Subcutaneous abdominal adipose tissue (tissue), 5 donors: ENCODE data around the gene RPS2.

Experiments used
- H3K27ac ChIP-seq: one replicate; pipeline ENCODE4 v1.7.0; 2013; ENCODE audit warnings: low read depth, mild to moderate bottlenecking, inconsistent platforms, low read length, moderate library complexity
- H3K27me3 ChIP-seq, 5 donors: one replicate each; pipeline ENCODE4 v1.7.0; 2013; ENCODE audit warnings: low read length in 5 of 5, inconsistent platforms in 1 of 5; ENCODE audit not compliant: control insufficient read depth in 5 of 5, insufficient read depth in 4 of 5
- H3K36me3 ChIP-seq, 5 donors: one replicate each; pipeline ENCODE4 v1.7.0; 2013; ENCODE audit warnings: low read length in 5 of 5; ENCODE audit not compliant: control insufficient read depth in 5 of 5, insufficient read depth in 5 of 5
- H3K4me1 ChIP-seq, 5 donors: one replicate each; pipeline ENCODE4 v1.7.0; 2013; ENCODE audit warnings: low read length in 5 of 5, mild to moderate bottlenecking in 3 of 5, moderate library complexity in 1 of 5; ENCODE audit not compliant: control insufficient read depth in 5 of 5, insufficient read depth in 5 of 5
- H3K4me3 ChIP-seq, 5 donors: one replicate each; pipeline ENCODE4 v1.7.0; 2013; ENCODE audit warnings: low read length in 5 of 5, low read depth in 1 of 5
- H3K9ac ChIP-seq, 5 donors: one replicate each; pipeline ENCODE4 v1.7.0; 2013; ENCODE audit warnings: low read length in 5 of 5, mild to moderate bottlenecking in 4 of 5, moderate library complexity in 3 of 5
- H3K9me3 ChIP-seq, 5 donors: one replicate each; pipeline ENCODE4 v1.7.0; 2013; ENCODE audit warnings: low read length in 5 of 5; ENCODE audit not compliant: control insufficient read depth in 5 of 5
- donor health status: healthy.
- donor health status: healthy.
- donor health status: healthy.
- donor health status: healthy.
- donor health status: healthy.

Gene RPS2

DNA sequence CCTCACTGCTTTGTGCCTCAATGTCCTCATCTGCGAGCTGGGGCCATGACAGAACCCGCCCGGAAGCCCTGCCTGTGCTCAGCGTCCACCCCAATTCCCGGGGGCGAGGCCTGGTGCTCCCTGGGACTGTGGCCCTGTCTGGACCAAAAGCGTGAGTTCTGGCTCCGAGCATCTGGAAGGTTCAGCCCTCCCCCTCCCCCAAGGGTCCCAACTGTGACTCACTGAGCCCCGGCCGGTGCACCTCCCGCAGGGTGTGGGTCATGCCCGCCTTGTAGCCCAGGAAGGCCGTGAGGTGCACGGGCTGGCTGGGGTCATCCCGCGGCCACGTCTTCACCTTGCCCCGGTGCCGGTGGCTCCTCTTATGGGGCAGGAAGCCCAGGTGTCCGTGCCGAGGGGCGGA, 10.9 kb downstream of the RPS2 start:
- no peaks in the 10 kb centered on the region for H3K36me3 ChIP-seq

DNA sequence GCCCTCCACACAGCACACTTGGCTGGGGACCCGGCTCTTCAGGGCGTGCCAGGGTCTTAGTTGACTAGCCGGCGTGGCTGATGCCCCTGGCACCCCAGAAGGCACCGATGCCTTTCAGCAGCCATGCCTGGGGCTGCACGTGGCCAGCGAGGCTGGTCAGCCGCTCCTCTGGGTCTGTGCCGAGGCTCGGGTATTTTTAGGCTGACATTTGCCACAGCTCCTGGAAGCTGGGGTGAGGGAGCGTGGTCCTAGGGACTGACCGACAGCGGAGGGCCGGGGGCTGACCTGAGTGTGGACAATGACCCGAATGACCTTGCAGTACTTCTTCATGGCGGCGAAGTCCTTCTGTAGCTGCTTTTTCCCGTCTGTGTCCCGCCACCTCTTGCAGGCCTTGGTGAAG, 14.1 kb downstream of the RPS2 start:
- no peaks in the 10 kb centered on the region for H3K9me3 ChIP-seq
- no peaks in the 10 kb centered on the region for H3K36me3 ChIP-seq
- H3K4me3 ChIP-seq: no peak overlapping the region
- no peak overlapping the region for H3K27ac ChIP-seq
- H3K9ac ChIP-seq: no peak overlapping the region
- H3K4me1 ChIP-seq: no peaks in the 10 kb centered on the region
- peaks cover 0 to 4% (median 0%) of the 10 kb centered on the region in 5 donors for H3K27me3 ChIP-seq

More for the DNA sequence above, 10.9 kb downstream of the RPS2 start:
- no peak overlapping the region for H3K27ac ChIP-seq
- H3K4me1 ChIP-seq: peaks cover 0 to 2% (median 1%) of the 10 kb centered on the region in 5 donors
- no peaks in the 10 kb centered on the region for H3K9me3 ChIP-seq
- H3K27me3 ChIP-seq: peaks cover 0 to 4% (median 0%) of the 10 kb centered on the region in 5 donors
- no peak overlapping the region for H3K4me3 ChIP-seq
- no peak overlapping the region for H3K9ac ChIP-seq

DNA sequence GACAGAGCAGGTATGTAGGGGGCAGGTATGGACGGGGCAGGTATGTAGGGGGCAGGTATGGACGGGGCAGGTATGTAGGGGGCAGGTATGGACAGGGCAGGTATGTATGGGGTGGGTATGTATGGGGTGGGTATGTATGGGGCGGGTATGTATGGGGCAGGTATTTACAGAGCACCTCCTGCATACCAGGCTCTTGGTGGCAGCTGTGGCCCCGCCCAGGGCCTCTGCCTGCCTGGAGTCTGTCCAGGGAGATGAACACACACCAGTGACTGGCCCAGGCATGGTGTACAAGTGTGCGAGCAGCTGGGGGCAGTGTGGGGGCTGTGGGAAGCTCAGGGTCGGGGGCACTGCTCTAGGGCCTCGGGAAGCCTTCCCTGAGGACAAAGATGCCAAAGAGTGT, 14.6 kb downstream of the RPS2 start:
- Histone ChIP-seq H3K27ac (no peak overlapping the region), H3K36me3 (no peaks in the 10 kb centered on the region), H3K9ac (no peak overlapping the region), H3K9me3 (no peaks in the 10 kb centered on the region), H3K27me3 (peaks cover 0 to 4% (median 0%) of the 10 kb centered on the region in 5 donors), H3K4me3 (no peak overlapping the region), H3K4me1 (no peaks in the 10 kb centered on the region)

- peaks cover 0 to 4% (median 0%) of the 10 kb centered on the region in 5 donors for H3K27me3 ChIP-seq
- H3K36me3 ChIP-seq: no peaks in the 10 kb centered on the region
- no peaks in the 10 kb centered on the region for H3K4me1 ChIP-seq
- H3K27ac ChIP-seq: no peak overlapping the region
- H3K4me3 ChIP-seq: no peak overlapping the region
- H3K9me3 ChIP-seq: no peaks in the 10 kb centered on the region
- no peak overlapping the region for H3K9ac ChIP-seq
Measured at GRCh38 chr16:1949507-1949906, 15.1 kb downstream of the RPS2 start.

- Histone ChIP-seq H3K9me3 (no peaks in the 10 kb centered on the region), H3K27me3 (no peaks in the 10 kb centered on the region), H3K36me3 (no peaks in the 10 kb centered on the region), H3K4me1 (peaks cover 0 to 18% (median 12%) of the 10 kb centered on the region in 5 donors), H3K4me3 (no peak overlapping the region), H3K9ac (no peak overlapping the region), H3K27ac (no peak overlapping the region)
Measured at GRCh38 chr16:1947369-1947670, 17.3 kb downstream of the RPS2 start.

GRCh38 chr16:1946495-1947368, 17.9 kb downstream of the RPS2 start:
- Histone ChIP-seq H3K4me1 (peaks cover 4 to 24% (median 18%) of the 10 kb centered on the region in 5 donors), H3K27me3 (no peaks in the 10 kb centered on the region), H3K36me3 (no peaks in the 10 kb centered on the region), H3K4me3 (no peak overlapping the region), H3K9ac (no peak overlapping the region), H3K27ac (no peak overlapping the region), H3K9me3 (no peaks in the 10 kb centered on the region)

DNA sequence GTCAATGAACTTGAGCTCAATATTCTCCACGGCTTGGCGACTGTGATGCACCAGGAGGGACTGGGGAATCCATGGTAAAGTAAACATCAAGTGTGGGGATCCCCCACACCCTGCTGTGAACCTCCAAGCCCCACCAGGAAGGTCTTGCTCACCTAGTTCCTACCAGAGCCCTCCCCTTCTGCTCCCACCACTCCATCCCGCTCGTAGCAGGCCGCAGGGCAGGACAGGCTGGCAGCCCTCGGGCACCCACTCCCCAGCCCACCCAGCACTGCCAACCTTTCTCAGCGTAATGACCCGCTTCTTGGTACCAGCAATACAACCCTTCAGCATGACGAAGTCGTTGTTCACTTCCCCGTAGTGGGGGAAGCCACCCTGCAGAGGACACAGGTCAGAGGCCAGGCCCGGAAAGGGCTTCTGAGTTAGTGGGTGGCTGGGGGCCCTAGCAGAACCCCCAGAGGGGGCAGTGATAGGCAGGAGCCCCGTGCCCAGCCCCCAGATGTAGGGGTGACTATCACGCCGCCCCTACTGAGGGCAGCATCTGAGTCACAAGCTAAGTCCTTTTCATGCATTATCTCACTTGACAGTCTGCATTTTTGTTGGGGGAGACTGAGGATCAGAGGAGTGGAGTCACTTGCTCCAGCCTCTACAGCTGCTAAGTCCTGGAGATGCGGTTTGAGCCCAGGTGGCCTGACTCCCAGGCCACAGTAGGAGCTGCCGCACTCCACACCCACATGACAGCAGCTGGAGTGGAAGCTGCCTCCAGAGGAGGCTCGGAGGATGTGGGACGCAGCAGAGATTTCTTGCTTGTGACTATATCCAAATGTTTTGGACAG, 18.9 kb downstream of the RPS2 start:
- Histone ChIP-seq H3K4me3 (no peak overlapping the region), H3K9ac (no peak overlapping the region), H3K27ac (no peak overlapping the region), H3K9me3 (no peaks in the 10 kb centered on the region), H3K27me3 (no peaks in the 10 kb centered on the region), H3K4me1 (peaks cover 9 to 33% (median 21%) of the 10 kb centered on the region in 5 donors), H3K36me3 (peaks cover 0 to 3% (median 0%) of the 10 kb centered on the region in 5 donors)

- Histone ChIP-seq H3K9ac (no peak overlapping the region), H3K9me3 (no peaks in the 10 kb centered on the region), H3K4me1 (peaks cover 11 to 40% (median 28%) of the 10 kb centered on the region in 5 donors), H3K27me3 (no peaks in the 10 kb centered on the region), H3K36me3 (peaks cover 0 to 12% (median 7%) of the 10 kb centered on the region in 5 donors), H3K4me3 (no peak overlapping the region), H3K27ac (no peak overlapping the region)
Measured at GRCh38 chr16:1944612-1945199, 19.9 kb downstream of the RPS2 start.

- Histone ChIP-seq H3K4me1 (peaks cover 11 to 40% (median 28%) of the 10 kb centered on the region in 5 donors), H3K9ac (peak within 1 kb of the TSS in 4 of 5 donors; percentile 61 to 84 (median 78)), H3K27ac (peak within 1 kb of the TSS; percentile 69)
Measured at GRCh38 chr16:1942810-1943726, 21.6 kb downstream of the RPS2 start, which contains the start of gene MSRB1. TSS of gene MSRB1 (minus strand) at chr16:1943199. CDS start at chr16:1943156, 43 bp downstream.

More at GRCh38 chr16:1942810-1943726, 21.6 kb downstream of the RPS2 start, which contains the start of gene MSRB1:
- H3K4me3 ChIP-seq: peak within 1 kb of the TSS; percentile 57 to 83 (median 78)
- H3K27me3 ChIP-seq: no peaks in the 10 kb centered on the region
- no peaks in the 10 kb centered on the region for H3K9me3 ChIP-seq
- H3K36me3 ChIP-seq: peaks cover 0 to 28% (median 20%) of the 10 kb centered on the region in 5 donors
